MCF 10A (cell line): Measurements from ENCODE around the gene REV3L. TPM values are rescaled to one million over a fixed set of nuclear protein-coding genes. Genes with fewer than 3 reads are reported as not detected.

ENCODE experiments used
- BruUV-seq: library from RNA; stranded (reverse); fragments of 400-500 nt; replicated peaks from 2 replicates; lab custom pipeline; 2021; lab: Mats Ljungman, UMichigan
- CTCF ChIA-PET: fragments of 300-600 bp; sonication (Branson Sonifier 250); formaldehyde crosslinking; extraction: SDS; loops from one replicate; lab custom pipeline; 2021; ENCODE audit warnings: antibody characterized with exemption, inconsistent platforms; lab: Yijun Ruan, JAX
- POLR2A ChIA-PET: fragments of 300-600, 350-650 bp; sonication (Branson Sonifier 250); formaldehyde crosslinking; extraction: SDS; loops from one replicate; lab custom pipeline; 2020; ENCODE audit warnings: antibody characterized with exemption, inconsistent platforms; lab: Yijun Ruan, JAX
- DNase-seq: peaks from one replicate; pipeline ENCODE4 v3.0.0-alpha.2; 2018; ENCODE audit not compliant: unreplicated experiment
- H3K27ac Mint-ChIP-seq: one replicate; pipeline ENCODE4 v1.8.0; 2022; ENCODE audit warnings: mild to moderate bottlenecking, low read depth, mixed read lengths; ENCODE audit not compliant: unreplicated experiment
- H3K27me3 Mint-ChIP-seq: one replicate; pipeline ENCODE4 v1.8.0; 2022; ENCODE audit warnings: mixed read lengths; ENCODE audit not compliant: insufficient read depth, unreplicated experiment
- H3K36me3 Mint-ChIP-seq: one replicate; pipeline ENCODE4 v1.8.0; 2022; ENCODE audit warnings: mild to moderate bottlenecking, moderate library complexity, mixed read lengths; ENCODE audit not compliant: insufficient read depth, unreplicated experiment
- H3K4me1 Mint-ChIP-seq: one replicate; pipeline ENCODE4 v1.8.0; 2022; ENCODE audit warnings: mixed read lengths; ENCODE audit not compliant: insufficient read depth, unreplicated experiment
- H3K4me3 Mint-ChIP-seq: one replicate; pipeline ENCODE4 v1.8.0; 2022; ENCODE audit warnings: mild to moderate bottlenecking, moderate library complexity, mixed read lengths; ENCODE audit not compliant: unreplicated experiment
- H3K9me3 Mint-ChIP-seq: one replicate; pipeline ENCODE4 v1.8.0; 2022; ENCODE audit warnings: mixed read lengths; ENCODE audit not compliant: unreplicated experiment
- intact Hi-C: fragments of 100-400 bp; cut with micrococcal nuclease; formaldehyde crosslinking; loops from 2 replicates; pipeline ENCODE4 v1.14.1; 2022
- total RNA-seq: library from RNA; stranded (reverse); gene quantifications from 2 replicates; pipeline ENCODE4 v1.2.3, GENCODE V29; 2022
- TF ChIP-seq, protein P1 (sequence below): fragments of 200-600 bp; IDR thresholded peaks from one replicate; pipeline ENCODE4 v1.8.0; 2022; ENCODE audit warnings: antibody characterized with exemption, mild to moderate bottlenecking; ENCODE audit not compliant: unreplicated experiment

The REV3L gene
- total RNA-seq, 1 experiment from 2014 or later, result 31.2 TPM

GRCh38 chr6:111486475-111486874, 3.5 kb upstream of the REV3L start:
- Mint-ChIP-seq H3K27me3 (no peaks in the 10 kb centered on the region), H3K9me3 (no peaks in the 10 kb centered on the region), H3K36me3 (peaks cover 23% of the 10 kb centered on the region), H3K27ac (peak overlapping the region; percentile 7), H3K4me3 (no peak overlapping the region), H3K4me1 (peaks cover 15% of the 10 kb centered on the region)
- TF ChIP-seq, protein P1, sequence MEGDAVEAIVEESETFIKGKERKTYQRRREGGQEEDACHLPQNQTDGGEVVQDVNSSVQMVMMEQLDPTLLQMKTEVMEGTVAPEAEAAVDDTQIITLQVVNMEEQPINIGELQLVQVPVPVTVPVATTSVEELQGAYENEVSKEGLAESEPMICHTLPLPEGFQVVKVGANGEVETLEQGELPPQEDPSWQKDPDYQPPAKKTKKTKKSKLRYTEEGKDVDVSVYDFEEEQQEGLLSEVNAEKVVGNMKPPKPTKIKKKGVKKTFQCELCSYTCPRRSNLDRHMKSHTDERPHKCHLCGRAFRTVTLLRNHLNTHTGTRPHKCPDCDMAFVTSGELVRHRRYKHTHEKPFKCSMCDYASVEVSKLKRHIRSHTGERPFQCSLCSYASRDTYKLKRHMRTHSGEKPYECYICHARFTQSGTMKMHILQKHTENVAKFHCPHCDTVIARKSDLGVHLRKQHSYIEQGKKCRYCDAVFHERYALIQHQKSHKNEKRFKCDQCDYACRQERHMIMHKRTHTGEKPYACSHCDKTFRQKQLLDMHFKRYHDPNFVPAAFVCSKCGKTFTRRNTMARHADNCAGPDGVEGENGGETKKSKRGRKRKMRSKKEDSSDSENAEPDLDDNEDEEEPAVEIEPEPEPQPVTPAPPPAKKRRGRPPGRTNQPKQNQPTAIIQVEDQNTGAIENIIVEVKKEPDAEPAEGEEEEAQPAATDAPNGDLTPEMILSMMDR, result no peak
- BruUV-seq, result no TSS peak
- intact Hi-C loops, result no loop called here
- DNase-seq, result no peak
- ChIA-PET CTCF (interaction anchor here (1.1 kb wide), 1 partner anchor 119 kb away, joined by 6 read pairs; no protein-coding TSS in a partner anchor), POLR2A (interaction anchor here (0.7 to 5.5 kb wide), 6 partner anchors 35 to 117 kb away, joined by 3 to 145 read pairs (median 28); partner anchors contain the start of gene TRAF3IP2)

DNA sequence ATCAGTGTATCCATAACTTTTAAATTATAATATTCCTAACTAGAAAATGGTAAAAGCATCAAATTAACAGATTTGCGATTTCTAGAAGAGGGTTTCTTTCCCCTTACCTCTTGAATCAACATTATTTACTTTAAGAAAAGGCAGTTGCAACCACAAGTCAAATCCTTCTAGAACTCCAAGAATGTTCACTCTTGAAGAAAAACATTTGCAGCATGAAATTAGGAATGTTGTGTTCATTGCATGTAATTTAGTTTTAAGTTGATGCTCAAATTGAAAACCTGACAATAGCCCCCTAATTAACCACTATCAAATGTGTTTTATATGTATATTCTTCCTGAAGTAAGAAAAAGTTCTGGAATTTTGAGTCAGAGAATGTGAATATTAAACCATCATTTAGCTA, 2.3 kb upstream of the REV3L start:
- intact Hi-C loops, result no loop called here
- ChIA-PET POLR2A (interaction anchor here (1.1 to 5.5 kb wide), 8 partner anchors 10 to 223 kb away, joined by 3 to 145 read pairs (median 19); partner anchors contain the start of gene TRAF3IP2), CTCF (interaction anchor here (0.6 to 1.5 kb wide), 2 partner anchors 90 to 120 kb away, joined by 3 to 5 read pairs; partner anchors contain the start of gene TRAF3IP2)
- Mint-ChIP-seq H3K4me3 (no peak overlapping the region), H3K27me3 (no peaks in the 10 kb centered on the region), H3K4me1 (peaks cover 21% of the 10 kb centered on the region), H3K9me3 (no peaks in the 10 kb centered on the region), H3K27ac (no peak overlapping the region), H3K36me3 (peaks cover 23% of the 10 kb centered on the region)
- TF ChIP-seq, protein P1, result no peak
- no TSS peak for BruUV-seq
- no peak for DNase-seq

DNA sequence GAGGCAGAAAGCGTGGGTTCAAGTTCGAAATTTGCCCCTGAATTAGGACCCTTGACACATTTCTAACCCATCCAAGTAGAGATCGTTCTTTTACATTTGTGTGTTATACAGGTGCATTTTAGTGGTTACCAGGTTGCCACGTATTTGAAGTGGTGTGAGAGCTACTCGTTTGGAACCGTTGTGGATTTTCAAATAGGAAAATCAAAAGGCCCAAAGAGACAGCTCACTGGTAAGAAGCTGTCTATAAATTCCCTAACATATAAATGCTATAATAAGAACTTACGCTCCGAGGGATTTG, 1.6 kb upstream of the REV3L start:
- ChIA-PET CTCF (interaction anchor here (1.5 kb wide), 1 partner anchor 121 kb away, joined by 5 read pairs; the partner anchor contains the start of gene TRAF3IP2), POLR2A (interaction anchor here (0.6 to 5.5 kb wide), 20 partner anchors 11 to 256 kb away, joined by 3 to 145 read pairs (median 8); partner anchors contain the start of gene TRAF3IP2)
- H3K36me3 Mint-ChIP-seq, result peaks cover 23% of the 10 kb centered on the region
- peak overlapping the region; percentile 89 for H3K4me3 Mint-ChIP-seq
- H3K4me1 Mint-ChIP-seq, result peaks cover 21% of the 10 kb centered on the region
- intact Hi-C loops, result loop anchor here (1.0 to 5.0 kb wide), 4 partner anchors 68 to 559 kb away; no protein-coding TSS in a partner anchor
- no peaks in the 10 kb centered on the region for H3K27me3 Mint-ChIP-seq
- no peaks in the 10 kb centered on the region for H3K9me3 Mint-ChIP-seq
- BruUV-seq, result no TSS peak
- TF ChIP-seq, protein P1, result no peak
- no peak for DNase-seq
- peak overlapping the region; percentile 95 for H3K27ac Mint-ChIP-seq

DNA sequence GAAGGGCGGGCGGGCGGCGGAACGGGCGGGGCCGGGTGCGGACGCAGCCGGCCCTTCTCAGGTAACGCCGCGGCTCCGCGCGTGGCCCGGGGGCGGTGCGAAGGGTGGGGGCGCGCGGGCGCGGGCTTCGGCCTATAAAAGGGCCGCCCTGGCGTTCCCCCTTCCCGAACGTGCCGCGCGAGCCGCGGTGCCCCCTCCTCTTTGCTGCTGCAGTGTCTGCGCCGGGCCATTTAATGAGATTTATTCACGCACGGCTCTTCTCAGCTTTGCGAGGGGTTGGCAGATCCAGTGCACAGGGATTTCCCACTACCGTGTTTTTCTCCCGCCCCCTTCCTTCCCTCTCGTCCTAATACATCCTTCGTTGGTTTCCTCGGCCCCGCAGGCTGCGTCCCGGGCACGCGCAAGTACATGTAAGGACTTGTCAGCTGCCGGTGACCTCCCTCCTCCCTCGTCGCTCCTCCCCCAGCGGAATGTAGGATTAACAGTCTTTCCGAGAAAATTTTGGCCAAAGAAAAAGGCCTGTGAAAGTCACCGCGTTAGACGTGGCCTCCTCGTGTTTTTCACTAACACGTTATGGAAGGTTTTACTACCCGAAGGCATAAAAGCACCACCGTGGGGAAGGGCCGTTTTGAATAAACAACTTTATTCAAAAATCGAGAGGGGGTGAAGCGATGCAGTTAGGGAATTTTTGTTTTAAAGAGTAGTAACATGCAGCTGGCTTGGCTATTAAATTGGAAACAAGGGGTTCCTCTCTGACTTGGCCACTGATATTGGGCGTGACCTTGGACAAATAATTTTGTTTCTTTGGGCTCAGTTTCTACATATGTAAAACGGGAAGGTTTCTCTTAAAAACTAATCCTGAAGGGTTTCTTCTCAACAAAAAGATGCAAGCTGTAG, 966 bp upstream of the REV3L start:
- peak overlapping the region; percentile 89 for H3K4me3 Mint-ChIP-seq
- BruUV-seq, result TSS peak; percentile 87
- no peaks in the 10 kb centered on the region for H3K27me3 Mint-ChIP-seq
- TF ChIP-seq, protein P1, result no peak
- no peaks in the 10 kb centered on the region for H3K9me3 Mint-ChIP-seq
- DNase-seq, result peak; percentile 96
- H3K27ac Mint-ChIP-seq, result peak overlapping the region; percentile 95
- intact Hi-C loops, result loop anchor here (1.0 to 5.0 kb wide), 5 partner anchors 68 to 559 kb away; partner anchors contain the start of gene TRAF3IP2
- H3K36me3 Mint-ChIP-seq, result peaks cover 19% of the 10 kb centered on the region
- peaks cover 21% of the 10 kb centered on the region for H3K4me1 Mint-ChIP-seq
- ChIA-PET CTCF (interaction anchor here (0.5 to 1.5 kb wide), 2 partner anchors 122 to 162 kb away, joined by 5 read pairs; partner anchors contain the start of gene TRAF3IP2), POLR2A (interaction anchor here (0.6 to 5.5 kb wide), 24 partner anchors 11 to 255 kb away, joined by 3 to 145 read pairs (median 6); partner anchors contain the start of gene TRAF3IP2)
